Mesenchymal stem cell (in vitro differentiated cells and primary cell): ENCODE measurements around the gene ZNF222. TPM values are rescaled to one million over a fixed set of nuclear protein-coding genes. Genes with fewer than 3 reads are reported as not detected.

Experiments
- DNase-seq: peaks from one replicate; pipeline ENCODE4 v3.0.0-alpha.2; 2013
- H2AFZ ChIP-seq: one replicate; pipeline ENCODE4 v1.6.1; 2013; ENCODE audit warnings: low read depth, mild to moderate bottlenecking, control low read depth, inconsistent platforms, low read length, moderate library complexity
- H2AK5ac ChIP-seq: 2 replicates; pipeline ENCODE4 v1.6.1; 2013; ENCODE audit warnings: low read length, moderate library complexity, mild to moderate bottlenecking, inconsistent platforms; ENCODE audit not compliant: severe bottlenecking
- H2BK120ac ChIP-seq: one replicate; pipeline ENCODE4 v1.6.1; 2013; ENCODE audit warnings: low read depth, mild to moderate bottlenecking, inconsistent platforms, low read length, moderate library complexity
- H2BK12ac ChIP-seq, 2 experiments: one replicate each; pipeline ENCODE4 v1.6.1; 2013; ENCODE audit warnings: inconsistent platforms in 2 of 2, low read length in 2 of 2, mild to moderate bottlenecking in 2 of 2, moderate library complexity in 2 of 2, control low read depth in 1 of 2
- H2BK15ac ChIP-seq: one replicate; pipeline ENCODE4 v1.6.1; 2013; ENCODE audit warnings: mild to moderate bottlenecking, low read depth, inconsistent platforms; ENCODE audit not compliant: poor library complexity, severe bottlenecking
- H2BK5ac ChIP-seq: 2 replicates; pipeline ENCODE4 v1.6.1; 2013; ENCODE audit warnings: low read depth, mild to moderate bottlenecking, low read length, control low read depth, inconsistent platforms; ENCODE audit not compliant: poor library complexity, severe bottlenecking
- H3K14ac ChIP-seq, 2 experiments: one replicate each; pipeline ENCODE4 v1.6.1; 2013; ENCODE audit warnings: inconsistent platforms in 2 of 2, low read length in 2 of 2, control low read depth in 1 of 2, mild to moderate bottlenecking in 1 of 2, moderate library complexity in 1 of 2
- H3K18ac ChIP-seq, 2 experiments: one replicate each; pipeline ENCODE4 v1.6.1; 2013; ENCODE audit warnings: inconsistent platforms in 2 of 2, low read length in 2 of 2, control low read depth in 1 of 2, low read depth in 1 of 2, mild to moderate bottlenecking in 1 of 2
- H3K23ac ChIP-seq, 2 experiments: one replicate each; pipeline ENCODE4 v1.6.1; 2013; ENCODE audit warnings: inconsistent platforms in 2 of 2, low read length in 2 of 2, mild to moderate bottlenecking in 2 of 2, moderate library complexity in 2 of 2, control low read depth in 1 of 2
- H3K27ac ChIP-seq: 2 replicates; pipeline ENCODE4 v1.5.1; 2013; ENCODE audit warnings: mild to moderate bottlenecking, moderate library complexity, low read length, control low read depth, inconsistent platforms; ENCODE audit not compliant: poor library complexity, severe bottlenecking
- H3K27me3 ChIP-seq, 2 experiments: 2 replicates each; pipeline versions ENCODE4 v1.6.1 to v1.7.0; 2013; ENCODE audit warnings: low read length in 2 of 2, mild to moderate bottlenecking in 2 of 2, moderate library complexity in 2 of 2, control low read depth in 1 of 2, inconsistent platforms in 1 of 2; ENCODE audit not compliant: control insufficient read depth in 1 of 2, insufficient read depth in 1 of 2
- H3K36me3 ChIP-seq, 2 experiments: 2 replicates each; pipeline versions ENCODE4 v1.6.1 to v1.7.0; 2013; ENCODE audit warnings: low read length in 2 of 2, control low read depth in 1 of 2, inconsistent platforms in 1 of 2, low read depth in 1 of 2, mild to moderate bottlenecking in 1 of 2; ENCODE audit not compliant: insufficient read depth in 2 of 2, control insufficient read depth in 1 of 2
- H3K4ac ChIP-seq, 2 experiments: one replicate each; pipeline ENCODE4 v1.6.1; 2013; ENCODE audit warnings: inconsistent platforms in 2 of 2, low read length in 2 of 2, mild to moderate bottlenecking in 2 of 2, moderate library complexity in 2 of 2, control low read depth in 1 of 2, low read depth in 1 of 2
- H3K4me1 ChIP-seq: 2 replicates; pipeline ENCODE4 v1.6.1; 2013; ENCODE audit warnings: low read depth, low read length, control low read depth; ENCODE audit not compliant: control insufficient read depth, insufficient read depth
- H3K4me2 ChIP-seq: 2 replicates; pipeline ENCODE4 v1.6.1; 2013; ENCODE audit warnings: low read length, mild to moderate bottlenecking, inconsistent platforms; ENCODE audit not compliant: poor library complexity, severe bottlenecking
- H3K4me3 ChIP-seq, 2 experiments: 2 replicates each; pipeline versions ENCODE4 v1.5.1 to v1.7.0; 2013; ENCODE audit warnings: low read length in 2 of 2, mild to moderate bottlenecking in 2 of 2, control low read depth in 1 of 2, low read depth in 1 of 2; ENCODE audit not compliant: insufficient read depth in 1 of 2
- H3K79me1 ChIP-seq: replicated peaks from 2 replicates; pipeline ENCODE4 v1.6.1; 2013; ENCODE audit warnings: mild to moderate bottlenecking, control low read depth, low read length, inconsistent platforms; ENCODE audit not compliant: poor library complexity, severe bottlenecking
- H3K9ac ChIP-seq: 2 replicates; pipeline ENCODE4 v1.7.0; 2013; ENCODE audit warnings: mild to moderate bottlenecking, low read length, moderate library complexity
- H3K9me3 ChIP-seq: 2 replicates; pipeline ENCODE4 v1.7.0; 2013; ENCODE audit warnings: mild to moderate bottlenecking, low read length; ENCODE audit not compliant: control insufficient read depth
- H4K8ac ChIP-seq: one replicate; pipeline ENCODE4 v1.6.1; 2013; ENCODE audit warnings: inconsistent platforms, mild to moderate bottlenecking, low read length, moderate library complexity
- H4K91ac ChIP-seq: one replicate; pipeline ENCODE4 v1.6.1; 2013; ENCODE audit warnings: mild to moderate bottlenecking, low read length, inconsistent platforms
- WGBS: methylation state at CpG from one replicate; pipeline ENCODE4 v1.1.7; 2013; ENCODE audit warnings: mixed read lengths; 5-methylcytosine and 5-hydroxymethylcytosine counted together
- small RNA-seq: library from polyadenylated mRNA; stranded (forward); fragments of <200 nt; extraction: miRNeasy Mini kit (QIAGEN cat#:217004); gene quantifications from one replicate; pipeline ENCODE3, GENCODE V24; 2013; ENCODE audit warnings: low read depth

ZNF222 gene

DNA sequence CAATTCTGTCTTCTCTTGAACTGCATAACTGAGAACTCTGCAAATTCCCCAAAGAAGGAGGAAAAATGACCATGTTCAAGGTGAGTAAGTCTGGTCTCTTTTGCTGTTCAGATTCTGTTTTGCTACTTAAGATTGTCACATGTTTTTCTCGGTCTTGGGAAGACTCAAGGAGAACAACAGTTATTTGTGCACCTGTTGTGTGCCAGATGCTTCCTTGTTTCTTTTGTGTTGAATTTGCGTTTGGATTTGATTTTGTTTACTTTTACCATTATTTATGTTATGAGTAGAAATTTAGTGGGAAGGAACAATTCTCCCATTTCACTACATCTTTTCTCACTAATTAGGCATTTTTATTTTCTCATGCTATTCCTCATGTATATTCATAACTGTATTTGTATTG, 51.1 kb downstream of the ZNF222 start:
- 93% methylated on average over 1 of the region's 2 CpGs for WGBS
- Histone ChIP-seq H3K79me1 (peaks cover 22% of the 10 kb centered on the region), H3K18ac (no peak overlapping the region), H3K9ac (no peak overlapping the region), H3K14ac (no peak overlapping the region), H3K36me3 (peaks cover 13 to 33% of the 10 kb centered on the region in 2 experiments), H3K4me3 (no peak overlapping the region), H2BK5ac (no peak overlapping the region), H3K4ac (no peak overlapping the region), H2AK5ac (no peak overlapping the region), H3K9me3 (no peaks in the 10 kb centered on the region), H3K27ac (no peak overlapping the region), H4K91ac (no peak overlapping the region), H2BK120ac (no peak overlapping the region), H2BK15ac (no peak overlapping the region), H4K8ac (no peak overlapping the region), H3K4me2 (no peak overlapping the region), H3K4me1 (peaks cover 3% of the 10 kb centered on the region), H2BK12ac (no peak overlapping the region), H3K27me3 (no peaks in the 10 kb centered on the region), H3K23ac (no peak overlapping the region), H2AFZ (no peak overlapping the region)
- DNase-seq = no peak

Small RNA genes lying within 50 kb of the gene (small RNA-seq; reads per million reads assigned to genes)
- gene AC006213.5 = not detected
